ENCODE results near the gene LTB4R2. TPM values are rescaled to one million over a fixed set of nuclear protein-coding genes. Genes with fewer than 3 reads are reported as not detected.

The LTB4R2 gene
- total and polyA plus RNA-seq, 2 donors, result 5.5 to 6.5 TPM

DNA sequence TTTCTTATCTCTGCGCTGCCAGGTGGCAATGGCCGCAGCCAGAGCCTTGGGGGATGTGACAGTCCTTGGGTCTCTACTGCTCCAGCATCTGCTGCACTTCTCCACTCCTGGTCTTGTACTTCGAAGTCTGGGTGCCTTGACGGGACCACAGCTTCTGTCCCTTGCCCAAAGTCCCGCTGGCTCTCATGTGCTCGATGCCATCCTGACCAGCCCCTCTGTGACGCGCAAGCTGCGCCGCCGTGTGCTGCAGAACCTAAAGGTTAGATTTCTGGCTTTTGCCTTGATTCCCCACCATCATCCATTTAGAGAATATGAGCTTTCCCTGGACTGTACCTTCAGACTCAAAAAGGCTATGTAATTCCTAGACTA lies 5.9 kb upstream of the LTB4R2 start:
- Histone ChIP-seq H3K36me3 (ENCODE audit: control insufficient read depth in 2 of 2, insufficient read depth in 2 of 2, low read length in 1 of 2) (peaks cover 64 to 78% of the 10 kb centered on the region in 2 donors), H3K27ac (ENCODE audit: low read depth in 1 of 2, low read length in 1 of 2) (no peak overlapping the region), H3K27me3 (ENCODE audit: control insufficient read depth in 2 of 2, insufficient read depth in 1 of 2, low read length in 1 of 2) (no peaks in the 10 kb centered on the region), H3K9me3 (ENCODE audit: control insufficient read depth in 2 of 2, insufficient read depth in 1 of 2, low read length in 1 of 2) (no peaks in the 10 kb centered on the region), H3K4me3 (ENCODE audit: low read length in 2 of 2) (no peak overlapping the region), H3K4me1 (ENCODE audit: control insufficient read depth in 2 of 2, insufficient read depth in 2 of 2, low read length in 2 of 2) (peaks cover 8 to 29% of the 10 kb centered on the region in 2 donors)
- WGBS, result 98% methylated on average over 11 of the region's 11 CpGs
- DNase-seq (ENCODE audit: low read depth in 6 of 9, low spot score in 9 of 9), result no peak

DNA sequence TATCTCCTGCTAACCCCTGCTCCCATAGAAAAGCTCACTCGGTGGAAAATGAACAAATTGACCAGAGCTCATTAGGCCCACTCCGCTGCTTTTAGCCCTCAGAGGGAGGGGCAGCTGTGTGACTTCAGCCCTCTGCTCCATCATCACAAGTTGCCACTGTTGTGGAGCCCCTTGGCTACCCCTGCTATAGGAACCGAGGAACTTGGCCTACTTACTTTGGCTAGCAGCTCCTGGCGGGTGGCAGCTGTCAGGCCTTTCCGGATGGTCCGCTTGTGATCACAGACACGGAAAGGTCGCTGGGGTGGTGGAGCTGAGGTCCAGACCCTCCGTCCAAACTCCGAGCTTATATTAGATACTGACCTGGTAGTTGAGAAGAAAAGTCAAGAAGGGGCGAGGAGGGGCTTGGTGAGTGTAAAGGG lies 2.8 kb upstream of the LTB4R2 start:
- no peak for DNase-seq (ENCODE audit: low read depth in 6 of 9, low spot score in 9 of 9)
- H3K36me3 ChIP-seq (ENCODE audit: control insufficient read depth in 2 of 2, insufficient read depth in 2 of 2, low read length in 1 of 2), result peaks cover 56 to 67% of the 10 kb centered on the region in 2 donors
- peaks cover 0 to 5% of the 10 kb centered on the region in 2 donors for H3K27me3 ChIP-seq (ENCODE audit: control insufficient read depth in 2 of 2, insufficient read depth in 1 of 2, low read length in 1 of 2)
- H3K4me3 ChIP-seq (ENCODE audit: low read length in 2 of 2), result no peak overlapping the region
- H3K9me3 ChIP-seq (ENCODE audit: control insufficient read depth in 2 of 2, insufficient read depth in 1 of 2, low read length in 1 of 2), result no peaks in the 10 kb centered on the region
- H3K27ac ChIP-seq (ENCODE audit: low read depth in 1 of 2, low read length in 1 of 2), result no peak overlapping the region
- WGBS, result 88% methylated on average over 11 of the region's 11 CpGs
- peaks cover 9 to 39% of the 10 kb centered on the region in 2 donors for H3K4me1 ChIP-seq (ENCODE audit: control insufficient read depth in 2 of 2, insufficient read depth in 2 of 2, low read length in 2 of 2)

DNA sequence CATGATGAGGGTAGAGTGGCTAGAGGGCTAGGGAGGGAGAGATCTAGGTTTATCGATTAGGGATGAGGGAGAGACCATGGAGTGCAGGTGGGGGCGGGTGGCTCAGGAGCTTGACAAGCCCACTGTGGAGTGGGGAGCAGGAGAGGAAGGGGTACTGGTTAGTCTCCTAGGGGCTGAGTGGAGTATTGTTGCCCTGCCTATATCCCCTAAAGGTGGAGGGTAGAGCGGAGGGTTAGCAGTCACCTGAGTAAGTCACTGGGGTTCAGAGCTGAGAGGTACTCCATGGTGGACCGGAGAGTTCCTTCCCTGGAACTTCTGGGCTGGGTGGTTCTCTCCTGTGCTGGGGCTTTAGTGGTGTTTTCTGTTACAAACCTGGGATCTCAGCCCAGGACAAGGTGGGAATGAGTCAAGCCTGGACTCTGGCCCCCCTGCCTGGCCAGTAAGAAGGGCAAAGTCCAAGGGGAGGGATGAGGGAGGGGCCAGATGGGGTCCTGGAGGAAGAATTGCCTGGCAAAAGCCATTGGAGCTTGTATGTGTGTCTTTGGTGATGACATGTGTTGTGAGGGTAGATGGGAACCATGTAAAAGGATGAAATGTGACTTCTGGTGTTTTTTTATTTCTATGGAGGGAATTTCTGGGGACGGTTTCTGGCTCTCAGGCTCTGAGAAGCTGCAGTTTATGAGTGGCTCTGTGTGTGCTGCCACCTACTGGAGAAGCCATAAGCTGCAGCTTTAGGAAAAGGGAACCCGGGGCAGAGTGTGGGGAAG lies 2.2 kb upstream of the LTB4R2 start, which contains the start of gene CIDEB:
Gene CIDEB, minus strand, starts transcription at position 403 of the 767 bp plus-strand sequence. Its CDS starts 119 bp downstream, at position 284.
- 69% methylated on average over 6 of the region's 6 CpGs for WGBS
- Histone ChIP-seq H3K4me1 (ENCODE audit: control insufficient read depth in 2 of 2, insufficient read depth in 2 of 2, low read length in 2 of 2) (peaks cover 9 to 44% of the 10 kb centered on the region in 2 donors), H3K27ac (ENCODE audit: low read depth in 1 of 2, low read length in 1 of 2) (peak within 1 kb of the TSS; percentile 54 to 68), H3K9me3 (ENCODE audit: control insufficient read depth in 2 of 2, insufficient read depth in 1 of 2, low read length in 1 of 2) (no peaks in the 10 kb centered on the region), H3K36me3 (ENCODE audit: control insufficient read depth in 2 of 2, insufficient read depth in 2 of 2, low read length in 1 of 2) (peaks cover 50 to 61% of the 10 kb centered on the region in 2 donors), H3K4me3 (ENCODE audit: low read length in 2 of 2) (no peak within 1 kb of the TSS), H3K27me3 (ENCODE audit: control insufficient read depth in 2 of 2, insufficient read depth in 1 of 2, low read length in 1 of 2) (peaks cover 0 to 5% of the 10 kb centered on the region in 2 donors)
- DNase-seq (ENCODE audit: low read depth in 6 of 9, low spot score in 9 of 9), result peak in 2 of 9 donors; percentile 51 to 70

DNA sequence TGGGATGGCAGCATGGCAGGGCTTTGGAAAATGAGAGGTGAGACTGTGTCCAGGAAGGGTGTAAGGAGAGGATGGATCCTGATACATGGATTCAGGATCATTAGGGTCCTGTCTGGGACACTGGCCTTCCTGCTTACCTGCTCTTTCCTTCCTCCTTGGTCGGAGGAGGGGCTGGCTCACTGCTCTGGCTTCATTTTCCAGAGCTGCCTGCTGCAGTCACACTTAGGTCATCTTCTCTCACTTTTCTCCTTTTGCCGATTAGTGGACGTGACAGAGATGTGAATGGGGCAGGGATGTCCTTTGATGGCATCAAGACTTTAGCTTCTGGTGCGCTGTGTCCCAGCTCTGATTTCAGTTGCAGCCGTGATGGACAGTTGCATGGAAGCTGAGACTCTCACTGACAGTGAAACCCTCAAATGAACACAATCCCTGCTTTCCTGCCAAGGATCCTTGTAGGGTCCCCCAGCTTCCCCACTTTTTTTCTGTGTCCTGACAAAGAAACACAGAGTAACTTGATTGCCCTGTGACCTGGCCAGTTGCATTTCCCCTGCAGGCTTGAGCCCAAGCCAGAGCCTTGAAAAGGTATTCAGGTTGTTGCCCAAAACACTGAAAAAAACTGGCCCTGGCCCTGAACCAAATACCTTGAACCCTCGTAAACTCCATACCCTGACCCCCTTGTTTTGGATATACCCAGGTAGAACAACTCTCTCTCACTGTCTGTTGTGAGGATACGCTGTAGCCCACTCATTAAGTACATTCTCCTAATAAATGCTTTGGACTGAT lies 1.4 kb upstream of the LTB4R2 start:
- H3K4me3 ChIP-seq (ENCODE audit: low read length in 2 of 2), result no peak overlapping the region
- H3K27ac ChIP-seq (ENCODE audit: low read depth in 1 of 2, low read length in 1 of 2), result no peak overlapping the region
- H3K9me3 ChIP-seq (ENCODE audit: control insufficient read depth in 2 of 2, insufficient read depth in 1 of 2, low read length in 1 of 2), result no peaks in the 10 kb centered on the region
- peaks cover 0 to 5% of the 10 kb centered on the region in 2 donors for H3K27me3 ChIP-seq (ENCODE audit: control insufficient read depth in 2 of 2, insufficient read depth in 1 of 2, low read length in 1 of 2)
- 93% methylated on average over 7 of the region's 7 CpGs for WGBS
- H3K36me3 ChIP-seq (ENCODE audit: control insufficient read depth in 2 of 2, insufficient read depth in 2 of 2, low read length in 1 of 2), result peaks cover 43 to 54% of the 10 kb centered on the region in 2 donors
- peak in 1 of 9 donors; percentile 7 for DNase-seq (ENCODE audit: low read depth in 6 of 9, low spot score in 9 of 9)
- peaks cover 9 to 51% of the 10 kb centered on the region in 2 donors for H3K4me1 ChIP-seq (ENCODE audit: control insufficient read depth in 2 of 2, insufficient read depth in 2 of 2, low read length in 2 of 2)

DNA sequence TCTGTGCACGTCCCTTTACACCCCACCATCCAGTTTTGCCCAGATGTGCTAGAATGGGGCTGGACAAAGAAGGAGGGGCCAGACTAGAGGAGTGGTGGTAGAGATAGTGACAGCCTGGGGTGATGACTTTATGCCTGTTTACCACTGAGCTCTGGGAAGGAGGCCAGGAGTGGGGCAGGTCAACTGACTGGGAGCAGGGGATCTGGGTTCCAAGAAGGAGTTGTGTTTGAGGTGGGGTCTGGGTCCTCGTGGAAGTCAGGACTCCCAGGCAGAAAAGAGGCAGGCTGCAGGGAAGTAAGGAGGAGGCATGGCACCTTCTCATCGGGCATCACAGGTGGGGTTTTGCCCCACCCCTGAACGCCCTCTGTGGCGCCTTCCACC lies 315 bp downstream of the LTB4R2 start:
- H3K4me1 ChIP-seq (ENCODE audit: control insufficient read depth in 2 of 2, insufficient read depth in 2 of 2, low read length in 2 of 2), result peaks cover 9 to 62% of the 10 kb centered on the region in 2 donors
- peaks cover 0 to 5% of the 10 kb centered on the region in 2 donors for H3K27me3 ChIP-seq (ENCODE audit: control insufficient read depth in 2 of 2, insufficient read depth in 1 of 2, low read length in 1 of 2)
- peak overlapping the region; percentile 12 to 50 for H3K4me3 ChIP-seq (ENCODE audit: low read length in 2 of 2)
- 30% methylated on average over 5 of the region's 5 CpGs for WGBS
- peaks cover 25 to 36% of the 10 kb centered on the region in 2 donors for H3K36me3 ChIP-seq (ENCODE audit: control insufficient read depth in 2 of 2, insufficient read depth in 2 of 2, low read length in 1 of 2)
- H3K27ac ChIP-seq (ENCODE audit: low read depth in 1 of 2, low read length in 1 of 2), result peak overlapping the region; percentile 12 to 83
- no peak for DNase-seq (ENCODE audit: low read depth in 6 of 9, low spot score in 9 of 9)
- H3K9me3 ChIP-seq (ENCODE audit: control insufficient read depth in 2 of 2, insufficient read depth in 1 of 2, low read length in 1 of 2), result no peaks in the 10 kb centered on the region

DNA sequence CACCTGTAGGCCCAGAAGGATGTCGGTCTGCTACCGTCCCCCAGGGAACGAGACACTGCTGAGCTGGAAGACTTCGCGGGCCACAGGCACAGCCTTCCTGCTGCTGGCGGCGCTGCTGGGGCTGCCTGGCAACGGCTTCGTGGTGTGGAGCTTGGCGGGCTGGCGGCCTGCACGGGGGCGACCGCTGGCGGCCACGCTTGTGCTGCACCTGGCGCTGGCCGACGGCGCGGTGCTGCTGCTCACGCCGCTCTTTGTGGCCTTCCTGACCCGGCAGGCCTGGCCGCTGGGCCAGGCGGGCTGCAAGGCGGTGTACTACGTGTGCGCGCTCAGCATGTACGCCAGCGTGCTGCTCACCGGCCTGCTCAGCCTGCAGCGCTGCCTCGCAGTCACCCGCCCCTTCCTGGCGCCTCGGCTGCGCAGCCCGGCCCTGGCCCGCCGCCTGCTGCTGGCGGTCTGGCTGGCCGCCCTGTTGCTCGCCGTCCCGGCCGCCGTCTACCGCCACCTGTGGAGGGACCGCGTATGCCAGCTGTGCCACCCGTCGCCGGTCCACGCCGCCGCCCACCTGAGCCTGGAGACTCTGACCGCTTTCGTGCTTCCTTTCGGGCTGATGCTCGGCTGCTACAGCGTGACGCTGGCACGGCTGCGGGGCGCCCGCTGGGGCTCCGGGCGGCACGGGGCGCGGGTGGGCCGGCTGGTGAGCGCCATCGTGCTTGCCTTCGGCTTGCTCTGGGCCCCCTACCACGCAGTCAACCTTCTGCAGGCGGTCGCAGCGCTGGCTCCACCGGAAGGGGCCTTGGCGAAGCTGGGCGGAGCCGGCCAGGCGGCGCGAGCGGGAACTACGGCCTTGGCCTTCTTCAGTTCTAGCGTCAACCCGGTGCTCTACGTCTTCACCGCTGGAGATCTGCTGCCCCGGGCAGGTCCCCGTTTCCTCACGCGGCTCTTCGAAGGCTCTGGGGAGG lies 985 bp downstream of the LTB4R2 start, which contains the start of gene LTB4R:
Gene LTB4R, plus strand, starts transcription at position 857 of the 959 bp plus-strand sequence. CDS start 4,150 bp downstream, outside the sequence.
- H3K36me3 ChIP-seq (ENCODE audit: control insufficient read depth in 2 of 2, insufficient read depth in 2 of 2, low read length in 1 of 2), result peaks cover 19 to 30% of the 10 kb centered on the region in 2 donors
- H3K9me3 ChIP-seq (ENCODE audit: control insufficient read depth in 2 of 2, insufficient read depth in 1 of 2, low read length in 1 of 2), result no peaks in the 10 kb centered on the region
- H3K27me3 ChIP-seq (ENCODE audit: control insufficient read depth in 2 of 2, insufficient read depth in 1 of 2, low read length in 1 of 2), result peaks cover 0 to 5% of the 10 kb centered on the region in 2 donors
- H3K27ac ChIP-seq (ENCODE audit: low read depth in 1 of 2, low read length in 1 of 2), result peak within 1 kb of the TSS; percentile 12 to 83
- peaks cover 9 to 62% of the 10 kb centered on the region in 2 donors for H3K4me1 ChIP-seq (ENCODE audit: control insufficient read depth in 2 of 2, insufficient read depth in 2 of 2, low read length in 2 of 2)
- peak in 5 of 9 donors; percentile 41 to 75 (median 52) for DNase-seq (ENCODE audit: low read depth in 6 of 9, low spot score in 9 of 9)
- WGBS, result 11% methylated on average over 99 of the region's 99 CpGs
- peak within 1 kb of the TSS; percentile 37 to 50 for H3K4me3 ChIP-seq (ENCODE audit: low read length in 2 of 2)

DNA sequence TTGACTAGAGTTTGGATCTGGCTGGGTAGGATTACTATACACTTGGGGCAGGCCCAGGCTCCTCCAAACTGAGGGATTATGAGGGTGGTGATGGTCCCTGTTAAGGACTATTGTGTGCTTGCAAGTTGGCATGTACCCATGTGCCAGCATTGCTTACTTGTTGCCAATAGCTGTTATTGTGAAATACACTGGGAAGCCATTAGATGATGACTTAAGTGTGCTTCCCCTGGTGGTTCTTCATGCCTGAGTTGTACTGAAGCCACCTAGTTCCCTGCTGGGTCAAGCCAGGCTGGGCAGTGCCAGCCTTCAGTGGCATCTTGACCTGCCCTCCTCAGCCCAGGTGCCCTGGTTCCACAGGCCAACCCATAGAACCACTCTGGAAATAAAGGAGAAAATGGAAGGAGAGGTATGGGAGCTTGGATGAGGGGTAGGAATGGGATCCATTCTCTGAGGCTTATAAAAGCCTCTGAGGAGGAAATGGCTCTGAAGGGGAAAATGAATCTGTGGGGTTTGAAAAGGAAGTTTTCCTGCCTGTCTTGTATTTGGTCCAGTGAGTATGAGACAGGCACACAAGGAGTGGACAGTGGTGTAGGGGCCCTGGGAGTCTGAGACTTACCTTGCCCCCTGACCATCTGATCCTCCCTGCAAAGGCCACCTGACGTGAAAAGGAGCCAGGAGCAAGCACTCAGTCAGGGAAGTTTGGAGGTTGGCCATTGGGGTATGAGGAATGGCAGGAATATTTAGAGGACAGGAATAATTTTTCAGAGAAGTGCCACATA lies 2.1 kb downstream of the LTB4R2 start:
- Histone ChIP-seq H3K27me3 (ENCODE audit: control insufficient read depth in 2 of 2, insufficient read depth in 1 of 2, low read length in 1 of 2) (peaks cover 0 to 5% of the 10 kb centered on the region in 2 donors), H3K36me3 (ENCODE audit: control insufficient read depth in 2 of 2, insufficient read depth in 2 of 2, low read length in 1 of 2) (peaks cover 8 to 19% of the 10 kb centered on the region in 2 donors), H3K9me3 (ENCODE audit: control insufficient read depth in 2 of 2, insufficient read depth in 1 of 2, low read length in 1 of 2) (no peaks in the 10 kb centered on the region), H3K4me1 (ENCODE audit: control insufficient read depth in 2 of 2, insufficient read depth in 2 of 2, low read length in 2 of 2) (peaks cover 9 to 62% of the 10 kb centered on the region in 2 donors), H3K4me3 (ENCODE audit: low read length in 2 of 2) (peak overlapping the region in 1 of 2 donors; percentile 37), H3K27ac (ENCODE audit: low read depth in 1 of 2, low read length in 1 of 2) (peak overlapping the region in 1 of 2 donors; percentile 46)
- DNase-seq (ENCODE audit: low read depth in 6 of 9, low spot score in 9 of 9), result no peak
- WGBS, result 100% methylated on average over 1 of the region's 1 CpG
